ENCODE results near the gene AMOTL1. TPM values are rescaled to one million over a fixed set of nuclear protein-coding genes. Genes with fewer than 3 reads are reported as not detected.

AMOTL1 gene
- polyA plus RNA-seq, 1 donor from 2014 or later: 10.7 TPM

- TF ChIP-seq RAD21 (conservative IDR thresholded peaks at IDR 0.05) (no peak), EZH2 (IDR thresholded peaks at IDR 0.05; ENCODE audit: borderline replicate concordance, insufficient read depth, low read length, poor library complexity, severe bottlenecking) (no peak), MXI1 (conservative IDR thresholded peaks at IDR 0.05; ENCODE audit: poor library complexity, severe bottlenecking) (no peak), REST (IDR thresholded peaks at IDR 0.05; ENCODE audit: borderline replicate concordance) (no peak), EP300 (conservative IDR thresholded peaks at IDR 0.05; ENCODE audit: poor library complexity, severe bottlenecking) (no peak), POLR2AphosphoS5 (IDR thresholded peaks at IDR 0.05) (no peak), TAF1 (IDR thresholded peaks at IDR 0.05; ENCODE audit: low read depth) (no peak), CTCF (IDR thresholded peaks at IDR 0.05; ENCODE audit: poor library complexity, severe bottlenecking) (no peak), SMC3 (conservative IDR thresholded peaks at IDR 0.05; ENCODE audit: poor library complexity) (no peak)
- Histone ChIP-seq H3F3A (ENCODE audit: insufficient read depth, low read length, poor library complexity, severe bottlenecking) (no peaks in the 10 kb centered on the region), H3K27me3 (ENCODE audit: insufficient read depth, low read depth, low read length) (no peaks in the 10 kb centered on the region), H3K9me2 (ENCODE audit: insufficient read depth, low read length) (no peaks in the 10 kb centered on the region), H3K4me2 (ENCODE audit: low read length) (no peak overlapping the region), H3K9me3 (ENCODE audit: low read length) (no peaks in the 10 kb centered on the region), H3K4me3 (ENCODE audit: low read length) (no peak overlapping the region), H2AFZ (ENCODE audit: low read depth, low read length) (no peak overlapping the region), H4K20me1 (ENCODE audit: insufficient read depth) (no peaks in the 10 kb centered on the region), H3K36me3 (ENCODE audit: insufficient read depth, low read length) (no peaks in the 10 kb centered on the region), H3K27ac (ENCODE audit: low read length) (no peak overlapping the region), H3K79me2 (replicated peaks; ENCODE audit: insufficient read depth, low read length) (no peaks in the 10 kb centered on the region), H3K9ac (ENCODE audit: low read length) (no peak overlapping the region)
Measured at GRCh38 chr11:94759522-94759921, 8.6 kb upstream of the AMOTL1 start.

GRCh38 chr11:94760296-94760695 lies 7.9 kb upstream of the AMOTL1 start:
- Histone ChIP-seq H4K20me1 (ENCODE audit: insufficient read depth) (no peaks in the 10 kb centered on the region), H3F3A (ENCODE audit: insufficient read depth, low read length, poor library complexity, severe bottlenecking) (no peaks in the 10 kb centered on the region), H3K27me3 (ENCODE audit: insufficient read depth, low read depth, low read length) (no peaks in the 10 kb centered on the region), H2AFZ (ENCODE audit: low read depth, low read length) (no peak overlapping the region), H3K79me2 (replicated peaks; ENCODE audit: insufficient read depth, low read length) (no peaks in the 10 kb centered on the region), H3K36me3 (ENCODE audit: insufficient read depth, low read length) (no peaks in the 10 kb centered on the region), H3K9ac (ENCODE audit: low read length) (no peak overlapping the region), H3K4me2 (ENCODE audit: low read length) (no peak overlapping the region), H3K27ac (ENCODE audit: low read length) (no peak overlapping the region), H3K9me3 (ENCODE audit: low read length) (no peaks in the 10 kb centered on the region), H3K9me2 (ENCODE audit: insufficient read depth, low read length) (no peaks in the 10 kb centered on the region), H3K4me3 (ENCODE audit: low read length) (no peak overlapping the region)
- TF ChIP-seq TAF1 (IDR thresholded peaks at IDR 0.05; ENCODE audit: low read depth) (no peak), RAD21 (conservative IDR thresholded peaks at IDR 0.05) (no peak), POLR2AphosphoS5 (IDR thresholded peaks at IDR 0.05) (no peak), REST (IDR thresholded peaks at IDR 0.05; ENCODE audit: borderline replicate concordance) (no peak), EZH2 (IDR thresholded peaks at IDR 0.05; ENCODE audit: borderline replicate concordance, insufficient read depth, low read length, poor library complexity, severe bottlenecking) (no peak), SMC3 (conservative IDR thresholded peaks at IDR 0.05; ENCODE audit: poor library complexity) (no peak), MXI1 (conservative IDR thresholded peaks at IDR 0.05; ENCODE audit: poor library complexity, severe bottlenecking) (no peak), EP300 (conservative IDR thresholded peaks at IDR 0.05; ENCODE audit: poor library complexity, severe bottlenecking) (no peak), CTCF (IDR thresholded peaks at IDR 0.05; ENCODE audit: poor library complexity, severe bottlenecking) (no peak)
